Liver (tissue), 9 donors: ENCODE measurements around the gene MOB3B. TPM values are rescaled to one million over a fixed set of nuclear protein-coding genes. Genes with fewer than 3 reads are reported as not detected.

ENCODE experiments used
- DNase-seq: peaks from one replicate; pipeline ENCODE4 v3.0.0-alpha.2; 2017; ENCODE audit warnings: low spot score
- H3K27ac ChIP-seq, 2 donors: one replicate each; pipeline ENCODE4 v1.7.0; 2013; ENCODE audit warnings: inconsistent platforms in 2 of 2, low read length in 2 of 2, control low read depth in 1 of 2, low read depth in 1 of 2, mild to moderate bottlenecking in 1 of 2
- H3K27me3 ChIP-seq, 4 donors: one replicate each; pipeline versions ENCODE4 v1.6.1 to v1.7.0; 2013; ENCODE audit warnings: low read length in 3 of 4, inconsistent platforms in 1 of 4, mild to moderate bottlenecking in 1 of 4, moderate library complexity in 1 of 4; ENCODE audit not compliant: control insufficient read depth in 4 of 4, insufficient read depth in 4 of 4
- H3K36me3 ChIP-seq, 4 donors: one replicate each; pipeline versions ENCODE4 v1.6.1 to v1.7.0; 2013; ENCODE audit warnings: low read length in 3 of 4, mild to moderate bottlenecking in 3 of 4, low read depth in 1 of 4, moderate library complexity in 1 of 4; ENCODE audit not compliant: control insufficient read depth in 4 of 4, insufficient read depth in 3 of 4
- H3K4me1 ChIP-seq, 4 donors: one replicate each; pipeline versions ENCODE4 v1.6.1 to v1.7.0; 2013; ENCODE audit warnings: low read length in 3 of 4, mild to moderate bottlenecking in 3 of 4, moderate library complexity in 1 of 4; ENCODE audit not compliant: control insufficient read depth in 4 of 4, insufficient read depth in 4 of 4
- H3K4me3 ChIP-seq, 3 donors: one replicate each; pipeline versions ENCODE4 v1.6.1 to v1.7.0; 2013; ENCODE audit warnings: low read length in 3 of 3, control low read depth in 1 of 3, low read depth in 1 of 3, mild to moderate bottlenecking in 1 of 3
- H3K9ac ChIP-seq, 2 donors: one replicate each; pipeline ENCODE4 v1.7.0; 2013; ENCODE audit warnings: low read length in 2 of 2, mild to moderate bottlenecking in 2 of 2, moderate library complexity in 2 of 2, control low read depth in 1 of 2, low read depth in 1 of 2
- H3K9me3 ChIP-seq, 4 donors: one replicate each; pipeline versions ENCODE4 v1.6.1 to v1.7.0; 2013; ENCODE audit warnings: low read length in 3 of 4; ENCODE audit not compliant: control insufficient read depth in 4 of 4
- EGR1 ChIP-seq, 2 donors: IDR thresholded peaks; 2 replicates each; pipeline ENCODE4 v1.6.1; 2016 to 2018; ENCODE audit warnings: antibody characterized with exemption in 2 of 2, low read depth in 2 of 2
- FOXA1 ChIP-seq: IDR thresholded peaks from 2 replicates; pipeline ENCODE4 v1.6.1; 2016; ENCODE audit warnings: antibody characterized with exemption
- FOXA2 ChIP-seq: IDR thresholded peaks from 2 replicates; pipeline ENCODE4 v1.6.1; 2016; ENCODE audit warnings: antibody characterized with exemption
- GABPA ChIP-seq, 2 donors: IDR thresholded peaks in 1 of 2; conservative IDR thresholded peaks in 1 of 2; 2 replicates each; pipeline ENCODE4 v1.6.1; 2016; ENCODE audit warnings: antibody characterized with exemption in 2 of 2, mild to moderate bottlenecking in 1 of 2, moderate library complexity in 1 of 2
- HNF4A ChIP-seq, 2 donors: conservative IDR thresholded peaks; 2 replicates each; pipeline ENCODE4 v1.6.1; 2016; ENCODE audit warnings: antibody characterized with exemption in 2 of 2, mild to moderate bottlenecking in 2 of 2
- HNF4G ChIP-seq: IDR thresholded peaks from 2 replicates; pipeline ENCODE4 v1.6.1; 2016; ENCODE audit warnings: antibody characterized with exemption
- JUND ChIP-seq, 2 donors: IDR thresholded peaks; 2 replicates each; pipeline ENCODE4 v1.6.1; 2016; ENCODE audit warnings: antibody characterized with exemption in 2 of 2
- NR2F2 ChIP-seq: IDR thresholded peaks from 2 replicates; pipeline ENCODE4 v1.6.1; 2016; ENCODE audit warnings: antibody characterized with exemption
- RAD21 ChIP-seq, 2 donors: IDR thresholded peaks; 2 replicates each; pipeline ENCODE4 v1.6.1; 2016; ENCODE audit warnings: antibody characterized with exemption in 2 of 2, mild to moderate bottlenecking in 2 of 2
- RXRA ChIP-seq, 2 donors: IDR thresholded peaks; 2 replicates each; pipeline ENCODE4 v1.6.1; 2017 to 2018; ENCODE audit warnings: antibody characterized with exemption in 2 of 2, mild to moderate bottlenecking in 1 of 2
- SP1 ChIP-seq: IDR thresholded peaks from 2 replicates; pipeline ENCODE4 v1.6.1; 2018; ENCODE audit warnings: antibody characterized with exemption, mild to moderate bottlenecking
- TAF1 ChIP-seq: conservative IDR thresholded peaks from 2 replicates; pipeline ENCODE4 v1.6.1; 2016; ENCODE audit warnings: antibody characterized with exemption, mild to moderate bottlenecking
- YY1 ChIP-seq: IDR thresholded peaks from 2 replicates; pipeline ENCODE4 v1.6.1; 2016; ENCODE audit warnings: antibody characterized with exemption, mild to moderate bottlenecking
- WGBS: extraction: QIAGEN DNeasy Blood & Tissue Kit; methylation state at CpG from one replicate; pipeline ENCODE4 v1.1.7; 2013; 5-methylcytosine and 5-hydroxymethylcytosine counted together
- polyA plus RNA-seq, 2 donors: library from polyadenylated mRNA; stranded (reverse) in 1 of 2; unstranded in 1 of 2; fragments of 200-250 nt in 1 of 2; fragments of >200 nt in 1 of 2; fragmentation: Nextera tagmentation in 1 of 2; extraction: Ambion mirVana in 1 of 2; gene quantifications; one replicate each; pipeline versions ENCODE4 v1.2.1 to v1.2.3, GENCODE V29; 2013 to 2015
- total RNA-seq, 2 donors: library from RNA; depleted of rRNA; stranded (reverse); fragments of >200 nt; gene quantifications; one replicate each; pipeline ENCODE4 v1.2.3, GENCODE V29; 2014
- TF ChIP-seq, protein P1 (sequence below): IDR thresholded peaks from 2 replicates; pipeline ENCODE4 v1.6.1; 2016; ENCODE audit warnings: antibody characterized with exemption
- TF ChIP-seq, protein P2 (sequence below): IDR thresholded peaks from 2 replicates; pipeline ENCODE4 v1.6.1; 2016; ENCODE audit warnings: antibody characterized with exemption
- TF ChIP-seq, protein P3 (sequence below): IDR thresholded peaks from 2 replicates; pipeline ENCODE4 v1.6.1; 2016; ENCODE audit warnings: antibody characterized with exemption, mild to moderate bottlenecking
- TF ChIP-seq, protein P4 (sequence below): IDR thresholded peaks from 2 replicates; pipeline ENCODE4 v1.6.1; 2016; ENCODE audit warnings: antibody characterized with exemption
- TF ChIP-seq, protein P5 (sequence below): fragments of 150-350 bp; IDR thresholded peaks from 2 replicates; pipeline ENCODE4 v1.5.1; 2017; ENCODE audit warnings: improper control_type of control experiment, low read depth, low read length; ENCODE audit not compliant: missing input control
- donor health status: healthy.
- donor health status: healthy.
- donor health status: healthy.
- donor health status: healthy.
- donor health status: healthy.

MOB3B gene
- total and polyA plus RNA-seq, 4 donors, result 0.36 to 1.1 (median 0.76) TPM

- H3K9ac ChIP-seq, result no peak overlapping the region
- no peak overlapping the region for H3K4me3 ChIP-seq
- no peaks in the 10 kb centered on the region for H3K4me1 ChIP-seq
- H3K27me3 ChIP-seq, result no peaks in the 10 kb centered on the region
- H3K9me3 ChIP-seq, result no peaks in the 10 kb centered on the region
- DNase-seq, result no peak
- no peaks in the 10 kb centered on the region for H3K36me3 ChIP-seq
- TF ChIP-seq YY1, result no peak
- no peak for TF ChIP-seq HNF4G
- TF ChIP-seq TAF1, result no peak
- TF ChIP-seq, protein P1, sequence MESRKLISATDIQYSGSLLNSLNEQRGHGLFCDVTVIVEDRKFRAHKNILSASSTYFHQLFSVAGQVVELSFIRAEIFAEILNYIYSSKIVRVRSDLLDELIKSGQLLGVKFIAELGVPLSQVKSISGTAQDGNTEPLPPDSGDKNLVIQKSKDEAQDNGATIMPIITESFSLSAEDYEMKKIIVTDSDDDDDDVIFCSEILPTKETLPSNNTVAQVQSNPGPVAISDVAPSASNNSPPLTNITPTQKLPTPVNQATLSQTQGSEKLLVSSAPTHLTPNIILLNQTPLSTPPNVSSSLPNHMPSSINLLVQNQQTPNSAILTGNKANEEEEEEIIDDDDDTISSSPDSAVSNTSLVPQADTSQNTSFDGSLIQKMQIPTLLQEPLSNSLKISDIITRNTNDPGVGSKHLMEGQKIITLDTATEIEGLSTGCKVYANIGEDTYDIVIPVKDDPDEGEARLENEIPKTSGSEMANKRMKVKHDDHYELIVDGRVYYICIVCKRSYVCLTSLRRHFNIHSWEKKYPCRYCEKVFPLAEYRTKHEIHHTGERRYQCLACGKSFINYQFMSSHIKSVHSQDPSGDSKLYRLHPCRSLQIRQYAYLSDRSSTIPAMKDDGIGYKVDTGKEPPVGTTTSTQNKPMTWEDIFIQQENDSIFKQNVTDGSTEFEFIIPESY, result no peak
- no peak for TF ChIP-seq SP1
- TF ChIP-seq, protein P2, sequence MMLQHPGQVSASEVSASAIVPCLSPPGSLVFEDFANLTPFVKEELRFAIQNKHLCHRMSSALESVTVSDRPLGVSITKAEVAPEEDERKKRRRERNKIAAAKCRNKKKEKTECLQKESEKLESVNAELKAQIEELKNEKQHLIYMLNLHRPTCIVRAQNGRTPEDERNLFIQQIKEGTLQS, result no peak
- TF ChIP-seq GABPA (IDR thresholded peaks at IDR 0.05 in 1 of 2, conservative IDR thresholded peaks at IDR 0.05 in 1 of 2), result no peak
- no peak for TF ChIP-seq HNF4A (conservative IDR thresholded peaks at IDR 0.05)
- TF ChIP-seq FOXA1, result no peak
- TF ChIP-seq, protein P3, sequence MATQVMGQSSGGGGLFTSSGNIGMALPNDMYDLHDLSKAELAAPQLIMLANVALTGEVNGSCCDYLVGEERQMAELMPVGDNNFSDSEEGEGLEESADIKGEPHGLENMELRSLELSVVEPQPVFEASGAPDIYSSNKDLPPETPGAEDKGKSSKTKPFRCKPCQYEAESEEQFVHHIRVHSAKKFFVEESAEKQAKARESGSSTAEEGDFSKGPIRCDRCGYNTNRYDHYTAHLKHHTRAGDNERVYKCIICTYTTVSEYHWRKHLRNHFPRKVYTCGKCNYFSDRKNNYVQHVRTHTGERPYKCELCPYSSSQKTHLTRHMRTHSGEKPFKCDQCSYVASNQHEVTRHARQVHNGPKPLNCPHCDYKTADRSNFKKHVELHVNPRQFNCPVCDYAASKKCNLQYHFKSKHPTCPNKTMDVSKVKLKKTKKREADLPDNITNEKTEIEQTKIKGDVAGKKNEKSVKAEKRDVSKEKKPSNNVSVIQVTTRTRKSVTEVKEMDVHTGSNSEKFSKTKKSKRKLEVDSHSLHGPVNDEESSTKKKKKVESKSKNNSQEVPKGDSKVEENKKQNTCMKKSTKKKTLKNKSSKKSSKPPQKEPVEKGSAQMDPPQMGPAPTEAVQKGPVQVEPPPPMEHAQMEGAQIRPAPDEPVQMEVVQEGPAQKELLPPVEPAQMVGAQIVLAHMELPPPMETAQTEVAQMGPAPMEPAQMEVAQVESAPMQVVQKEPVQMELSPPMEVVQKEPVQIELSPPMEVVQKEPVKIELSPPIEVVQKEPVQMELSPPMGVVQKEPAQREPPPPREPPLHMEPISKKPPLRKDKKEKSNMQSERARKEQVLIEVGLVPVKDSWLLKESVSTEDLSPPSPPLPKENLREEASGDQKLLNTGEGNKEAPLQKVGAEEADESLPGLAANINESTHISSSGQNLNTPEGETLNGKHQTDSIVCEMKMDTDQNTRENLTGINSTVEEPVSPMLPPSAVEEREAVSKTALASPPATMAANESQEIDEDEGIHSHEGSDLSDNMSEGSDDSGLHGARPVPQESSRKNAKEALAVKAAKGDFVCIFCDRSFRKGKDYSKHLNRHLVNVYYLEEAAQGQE, result no peak
- no peak for TF ChIP-seq RAD21 (IDR thresholded peaks at IDR 0.05)
- no peak for TF ChIP-seq EGR1 (IDR thresholded peaks at IDR 0.05; ENCODE audit: low read depth in 2 of 2)
- TF ChIP-seq, protein P4, sequence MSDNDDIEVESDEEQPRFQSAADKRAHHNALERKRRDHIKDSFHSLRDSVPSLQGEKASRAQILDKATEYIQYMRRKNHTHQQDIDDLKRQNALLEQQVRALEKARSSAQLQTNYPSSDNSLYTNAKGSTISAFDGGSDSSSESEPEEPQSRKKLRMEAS, result no peak
- TF ChIP-seq, protein P5, sequence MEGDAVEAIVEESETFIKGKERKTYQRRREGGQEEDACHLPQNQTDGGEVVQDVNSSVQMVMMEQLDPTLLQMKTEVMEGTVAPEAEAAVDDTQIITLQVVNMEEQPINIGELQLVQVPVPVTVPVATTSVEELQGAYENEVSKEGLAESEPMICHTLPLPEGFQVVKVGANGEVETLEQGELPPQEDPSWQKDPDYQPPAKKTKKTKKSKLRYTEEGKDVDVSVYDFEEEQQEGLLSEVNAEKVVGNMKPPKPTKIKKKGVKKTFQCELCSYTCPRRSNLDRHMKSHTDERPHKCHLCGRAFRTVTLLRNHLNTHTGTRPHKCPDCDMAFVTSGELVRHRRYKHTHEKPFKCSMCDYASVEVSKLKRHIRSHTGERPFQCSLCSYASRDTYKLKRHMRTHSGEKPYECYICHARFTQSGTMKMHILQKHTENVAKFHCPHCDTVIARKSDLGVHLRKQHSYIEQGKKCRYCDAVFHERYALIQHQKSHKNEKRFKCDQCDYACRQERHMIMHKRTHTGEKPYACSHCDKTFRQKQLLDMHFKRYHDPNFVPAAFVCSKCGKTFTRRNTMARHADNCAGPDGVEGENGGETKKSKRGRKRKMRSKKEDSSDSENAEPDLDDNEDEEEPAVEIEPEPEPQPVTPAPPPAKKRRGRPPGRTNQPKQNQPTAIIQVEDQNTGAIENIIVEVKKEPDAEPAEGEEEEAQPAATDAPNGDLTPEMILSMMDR, result no peak
- no peak for TF ChIP-seq FOXA2
- no peak for TF ChIP-seq NR2F2
- TF ChIP-seq RXRA (IDR thresholded peaks at IDR 0.05), result no peak
- TF ChIP-seq JUND (IDR thresholded peaks at IDR 0.05), result no peak
- H3K27ac ChIP-seq, result no peak overlapping the region
- WGBS, result 93% methylated on average over 1 of the region's 1 CpG
These were observed 61.6 kb downstream of the MOB3B start for GRCh38 chr9:27468000-27468399.
